COLO668 (cell line): ENCODE results near the gene CPE.
"Not testable (repeated sequence)": the region's sequence is repeated elsewhere in the genome, so short reads cannot be mapped to it uniquely, and the experiment has no call there.

ENCODE experiments used
- DNase-seq: peaks from one replicate; lab custom pipeline; 2025; ENCODE audit not compliant: unreplicated experiment; lab: John Stamatoyannopoulos, UW

Gene CPE

GRCh38 chr4:165378745-165379677 is at the start of gene CPE:
Gene CPE, plus strand, starts transcription at chr4:165379008. Its CDS starts 214 bp downstream, at chr4:165379222.
- DNase-seq = peak; percentile 93

DNA sequence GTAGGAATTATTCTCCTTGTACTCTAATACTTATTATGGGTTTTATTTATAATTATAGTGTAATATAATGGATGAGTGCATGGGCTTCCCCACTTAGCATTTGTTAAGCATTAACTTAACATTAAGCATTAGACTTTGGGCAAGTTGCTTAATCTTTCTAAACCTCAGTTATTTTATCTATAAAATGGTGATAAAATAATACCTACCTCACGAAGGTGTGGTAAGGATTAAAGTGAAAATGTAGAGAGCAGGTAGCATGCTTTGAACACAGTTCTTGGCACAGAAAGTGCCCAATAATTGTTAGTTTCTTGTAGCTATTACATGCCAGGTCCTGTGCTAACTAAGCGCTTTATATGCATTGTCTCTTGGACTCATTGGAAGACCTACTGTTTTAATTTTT is 48.7 kb upstream of the CPE start:
- no peak for DNase-seq

GRCh38 chr4:165330666-165331065 is 48.1 kb upstream of the CPE start:
- no peak for DNase-seq

DNA sequence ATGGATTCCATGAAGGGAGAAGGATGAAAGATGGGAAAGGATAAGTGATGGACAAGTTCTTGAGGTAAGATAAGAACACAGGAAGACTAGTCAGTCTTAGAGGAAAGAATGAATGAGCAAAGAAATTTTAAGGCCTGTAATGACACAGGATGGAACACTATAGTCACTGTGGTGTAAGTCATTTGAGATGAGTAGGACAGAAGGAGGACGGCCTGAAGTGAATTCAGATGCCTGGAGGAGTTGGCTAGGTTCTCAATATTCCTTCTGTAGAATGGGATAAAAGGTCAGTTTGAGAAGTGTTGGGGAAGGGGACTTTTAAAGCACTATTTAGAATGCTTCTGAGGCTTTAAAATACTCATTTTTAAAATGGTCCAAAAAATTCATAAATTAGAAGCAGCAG is 47.4 kb upstream of the CPE start:
- DNase-seq = no peak

DNA sequence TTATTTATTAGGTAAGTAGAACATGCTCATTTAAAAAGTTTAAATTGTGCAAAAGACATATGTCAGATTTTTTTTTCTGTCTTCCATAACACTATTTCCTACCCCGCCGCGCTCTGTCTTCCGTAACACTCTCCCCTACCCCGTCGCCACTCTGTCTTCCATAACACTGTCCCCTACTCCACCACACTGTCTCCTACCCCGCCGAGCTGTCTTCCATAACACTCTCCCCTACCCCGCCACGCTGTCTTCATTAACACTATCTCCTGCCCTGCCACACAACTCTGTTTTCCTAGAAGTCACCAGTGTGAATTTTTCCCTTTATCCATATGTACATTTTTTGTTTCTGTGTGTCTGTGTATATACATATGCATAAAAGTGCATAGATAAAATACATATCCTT is 47.0 kb upstream of the CPE start:
- DNase-seq = no peak

DNA sequence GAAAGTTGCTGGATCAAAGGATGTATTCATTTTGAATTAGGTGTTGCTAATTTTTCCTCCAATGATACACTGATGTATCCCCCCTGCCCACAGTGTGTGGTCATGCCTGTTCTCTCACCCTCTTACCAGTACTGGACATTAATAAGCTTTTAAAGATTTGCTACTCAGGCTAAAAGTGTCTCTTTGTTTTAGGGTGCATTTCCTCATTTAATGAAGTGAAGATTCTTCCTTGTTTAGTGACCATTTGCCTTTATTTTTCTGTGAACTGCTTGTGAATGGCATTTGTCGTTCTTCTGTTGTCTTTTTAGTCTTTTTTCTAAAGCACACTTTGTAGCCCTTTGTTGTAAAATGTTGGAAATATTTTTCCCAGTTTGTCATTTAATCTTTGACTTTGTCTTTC is 46.3 kb upstream of the CPE start:
- no peak for DNase-seq

DNA sequence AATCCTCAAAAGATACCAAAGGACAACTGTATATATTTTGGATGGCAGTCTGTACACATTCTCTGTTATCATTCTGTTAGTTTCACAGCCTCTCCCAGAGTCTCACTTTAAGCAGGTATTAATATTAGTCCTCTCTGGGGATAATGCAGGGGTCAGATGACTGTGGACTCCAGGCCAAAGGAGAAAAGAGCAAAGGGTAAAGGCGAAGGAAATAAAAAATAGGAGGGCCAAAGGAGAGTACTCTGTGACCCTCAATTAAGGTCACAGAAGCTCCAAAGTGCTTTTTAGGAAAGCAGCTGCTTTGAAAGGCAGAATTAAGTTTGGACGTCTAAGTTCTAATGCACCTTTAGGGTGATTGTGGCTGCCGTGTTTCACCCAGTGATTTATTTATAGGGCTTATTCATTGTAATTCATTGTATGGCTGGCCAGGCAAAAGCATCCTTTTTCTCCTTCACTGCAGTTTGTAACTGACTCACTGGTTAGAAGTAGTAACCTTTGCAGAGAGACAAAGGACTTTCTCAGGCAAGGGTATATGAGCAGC is 43.6 kb upstream of the CPE start:
- DNase-seq = no peak

GRCh38 chr4:165336743-165337142 is 42.1 kb upstream of the CPE start:
- DNase-seq = no peak

- not testable (repeated sequence) for DNase-seq
These were observed 36.5 kb upstream of the CPE start for GRCh38 chr4:165342340-165342739.

DNA sequence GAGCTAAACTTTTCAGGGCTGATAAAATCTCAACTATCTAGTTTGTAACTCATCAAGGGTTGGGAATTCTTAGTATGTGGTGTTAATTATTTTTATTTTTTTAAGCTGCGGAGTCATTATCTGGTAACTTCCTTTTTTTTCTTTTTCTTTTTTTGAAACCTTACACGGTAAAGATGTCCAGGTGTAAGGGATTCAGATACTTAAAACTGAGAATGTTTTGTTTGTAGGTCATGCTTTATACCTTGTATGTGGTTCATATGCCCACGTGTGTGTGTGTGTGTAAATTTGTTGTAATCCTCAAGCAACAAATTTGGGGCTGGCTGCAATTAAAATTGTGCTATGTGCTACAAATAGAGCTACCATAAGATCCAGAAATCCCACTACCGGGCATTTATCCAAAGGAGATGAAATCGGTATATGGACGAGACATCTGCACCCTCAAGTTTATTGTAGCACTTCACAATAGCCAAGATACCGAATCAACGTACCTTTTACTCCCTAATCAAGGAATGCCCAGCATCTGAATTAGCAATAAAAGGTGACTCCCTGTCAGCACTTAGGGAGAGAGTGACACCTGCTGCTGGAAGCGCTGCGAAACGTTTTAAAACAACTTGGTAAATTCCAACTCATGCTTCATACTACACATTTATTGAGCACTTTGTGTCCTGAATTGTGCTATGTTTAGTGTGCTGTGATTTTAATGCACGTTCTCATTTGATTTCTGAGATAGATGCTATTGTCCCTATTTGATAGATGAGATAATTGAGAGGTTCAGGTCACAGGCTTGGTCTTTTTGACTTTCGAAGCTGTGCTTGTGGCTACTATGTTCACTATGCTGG is 35.2 kb upstream of the CPE start:
- peak; percentile 13 for DNase-seq

DNA sequence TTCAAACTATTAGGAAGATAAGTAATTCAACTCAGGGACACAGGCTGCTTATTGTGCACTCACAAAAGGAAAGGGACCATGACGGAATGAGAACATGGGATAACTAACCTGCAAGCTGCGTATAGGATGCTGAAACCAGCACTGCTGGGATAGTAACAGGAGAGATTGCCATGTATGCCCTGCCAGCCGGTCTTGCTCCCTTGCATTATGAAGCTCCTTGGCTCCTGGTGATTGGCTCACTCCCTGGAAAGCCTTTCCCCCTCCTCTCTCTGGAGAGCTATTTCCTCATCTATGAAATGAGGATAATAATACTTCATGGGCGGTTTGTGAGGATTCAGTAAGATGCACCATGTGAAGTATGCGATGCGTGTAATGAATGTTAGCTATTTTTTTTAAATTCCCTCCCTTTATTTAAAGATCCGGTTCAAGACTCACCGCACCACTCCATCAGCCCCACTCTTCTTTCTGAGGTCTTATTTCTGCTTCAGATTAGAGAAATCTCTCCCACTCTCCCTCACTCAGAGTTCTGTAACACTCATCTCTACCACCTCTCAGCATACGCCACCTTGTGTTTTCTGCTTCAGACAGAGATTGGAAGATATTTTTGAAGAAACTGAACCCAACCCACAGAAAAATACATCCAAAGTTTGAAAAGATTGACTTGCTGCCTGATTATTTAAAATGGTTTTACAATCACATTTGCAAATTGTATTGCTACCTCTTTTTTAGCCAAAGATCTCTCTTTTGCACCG is 33.0 kb upstream of the CPE start:
- no peak for DNase-seq

DNA sequence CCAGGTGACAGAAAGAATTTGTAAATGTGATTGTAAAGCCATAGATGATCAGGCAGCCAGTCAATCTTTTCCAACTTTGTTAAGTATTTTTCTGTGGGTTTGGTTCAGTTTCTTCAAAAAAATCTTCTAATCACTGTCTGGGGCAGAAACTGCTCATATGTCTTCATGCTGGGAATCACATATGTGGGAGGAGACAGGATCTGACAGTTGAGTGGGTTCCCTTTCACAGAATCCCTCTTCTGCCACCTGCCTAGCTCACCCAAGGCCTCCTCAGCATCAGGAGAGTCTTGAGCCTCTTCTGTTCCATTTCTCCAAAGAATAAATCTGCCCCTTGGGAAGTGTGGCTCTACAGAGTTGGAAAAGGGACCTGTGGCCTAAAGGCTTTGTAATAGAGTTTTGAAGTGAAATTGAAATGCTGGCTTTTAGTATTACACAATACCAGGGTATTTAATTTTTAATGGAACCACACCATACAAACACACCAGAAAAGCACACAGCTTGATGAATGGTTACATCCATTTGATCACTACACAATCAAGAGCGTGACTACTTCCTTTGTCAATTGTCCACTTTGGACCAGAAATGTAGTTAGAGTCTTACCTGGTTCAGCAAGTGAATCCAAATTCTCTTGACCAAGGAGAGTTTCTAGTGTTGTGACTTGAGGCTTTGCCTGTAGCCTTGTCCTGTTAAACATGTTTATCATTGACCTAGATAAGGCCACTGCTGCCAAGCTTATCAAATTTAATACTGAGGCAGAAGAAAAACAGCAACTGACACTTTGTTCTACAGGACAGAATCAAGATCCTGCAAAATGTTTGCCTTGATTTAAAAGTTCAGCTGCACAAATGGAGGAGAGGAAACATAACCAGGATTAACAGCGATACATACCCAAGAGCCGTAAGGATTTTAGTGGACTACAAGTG is 30.9 kb upstream of the CPE start:
- no peak for DNase-seq

GRCh38 chr4:165351359-165352130 is 27.3 kb upstream of the CPE start:
- no peak for DNase-seq

- DNase-seq = peak; percentile 27
These were observed 22.9 kb upstream of the CPE start for GRCh38 chr4:165355900-165356300.

DNA sequence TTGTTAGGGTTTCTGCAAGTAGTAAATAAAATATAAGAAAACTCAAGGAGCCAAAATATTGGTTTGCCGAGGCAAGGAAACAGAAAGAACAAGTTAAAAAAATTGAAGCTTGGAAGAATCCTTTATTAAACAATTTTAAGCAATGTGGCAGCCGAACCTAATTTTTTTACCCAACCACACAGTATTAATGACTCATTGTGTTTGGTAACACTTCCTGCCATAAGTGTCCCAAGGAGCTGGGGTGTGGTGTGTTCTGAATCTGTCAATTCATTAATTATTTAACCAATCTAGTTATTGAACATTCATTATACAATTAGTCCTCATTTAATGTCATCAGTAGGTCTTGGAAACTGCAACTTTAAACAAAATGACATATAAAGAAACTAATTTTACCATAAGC is 19.3 kb upstream of the CPE start:
- DNase-seq = no peak

DNA sequence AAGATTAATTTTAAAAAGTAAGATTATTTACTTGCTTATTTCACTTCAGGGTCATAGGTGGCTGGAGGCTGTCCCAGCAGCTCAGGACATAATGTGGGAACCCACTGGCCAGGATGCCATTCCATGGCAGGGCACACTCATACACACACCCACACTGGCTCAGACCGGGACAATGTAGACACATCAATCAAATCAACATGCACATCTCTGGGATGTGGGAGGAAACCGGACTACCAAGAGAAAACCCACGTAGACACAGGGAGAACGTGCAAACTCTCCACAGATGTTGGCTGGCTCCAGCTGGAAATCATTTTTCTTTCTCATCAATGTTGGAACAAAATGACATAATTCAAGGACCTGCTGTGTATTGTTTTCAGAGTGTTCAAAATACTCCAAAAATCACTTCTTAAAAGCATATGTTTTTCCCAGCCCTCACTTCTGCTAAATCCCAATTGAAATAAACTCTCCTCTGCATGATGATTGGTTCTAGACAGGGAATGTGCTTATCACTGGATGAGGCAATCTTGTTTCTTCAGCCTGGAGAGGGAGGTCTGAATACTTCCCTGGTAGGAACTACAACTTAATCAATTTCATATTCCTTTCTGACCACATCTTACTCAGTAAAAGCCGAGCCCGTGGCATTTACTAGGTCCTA is 18.6 kb upstream of the CPE start:
- no peak for DNase-seq

- no peak for DNase-seq
These were observed 17.7 kb upstream of the CPE start for GRCh38 chr4:165360985-165361670.

GRCh38 chr4:165361810-165362209 is 17.0 kb upstream of the CPE start:
- DNase-seq = no peak
